Measurements from ENCODE around the gene USP32. TPM values are rescaled to one million over a fixed set of nuclear protein-coding genes. Genes with fewer than 3 reads are reported as not detected.

USP32 gene
- total RNA-seq, 1 donor from 2014 or later: 37.4 TPM

- Mint-ChIP-seq H3K27ac (ENCODE audit: unreplicated experiment) (no peak overlapping the region), H3K4me3 (ENCODE audit: unreplicated experiment) (no peak overlapping the region), H3K4me1 (ENCODE audit: unreplicated experiment) (peaks cover 51% of the 10 kb centered on the region), H3K9me3 (ENCODE audit: unreplicated experiment) (no peaks in the 10 kb centered on the region), H3K36me3 (ENCODE audit: low read depth, unreplicated experiment) (no peaks in the 10 kb centered on the region), H3K27me3 (ENCODE audit: unreplicated experiment) (peaks cover 31% of the 10 kb centered on the region)
- TF ChIP-seq CTCF (IDR thresholded peaks at IDR 0.05; ENCODE audit: unreplicated experiment): no peak
- peak; percentile 86 for DNase-seq (ENCODE audit: low spot score)
Measured at GRCh38 chr17:60139438-60140285, 252.3 kb downstream of the USP32 start.

DNA sequence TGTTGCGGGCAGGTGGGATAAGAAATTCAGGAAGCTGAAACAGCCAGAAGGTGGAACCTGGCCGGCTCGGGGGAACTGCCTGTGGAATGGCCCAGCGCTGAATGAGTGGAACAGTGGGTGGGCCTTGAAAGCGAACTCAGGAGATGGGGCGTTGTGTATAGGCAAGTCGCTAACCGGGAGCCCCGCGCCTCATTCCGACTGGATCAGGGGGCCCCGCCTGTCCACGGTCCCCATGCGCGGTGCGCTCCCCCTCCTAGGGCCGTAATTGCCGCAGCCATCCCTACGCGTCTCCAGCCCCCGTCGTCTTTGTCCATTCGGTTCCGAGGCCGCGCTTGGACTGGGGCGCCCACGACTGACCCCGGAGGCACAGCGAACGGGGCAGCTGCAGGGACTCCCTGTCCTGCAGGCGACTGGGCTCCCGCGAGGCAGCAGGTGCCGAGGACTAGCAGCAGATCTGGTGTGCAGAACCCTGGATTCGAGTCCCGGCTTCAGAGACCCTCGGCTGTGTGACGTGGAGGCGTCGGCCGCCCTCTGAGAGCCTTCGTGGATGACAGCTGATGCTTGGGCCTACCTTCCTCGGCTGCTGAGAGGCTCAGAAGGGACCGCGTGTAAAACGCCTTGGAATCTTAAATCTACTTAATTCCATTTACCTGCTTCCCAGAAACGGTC is 253.0 kb downstream of the USP32 start:
- no peaks in the 10 kb centered on the region for H3K9me3 Mint-ChIP-seq (ENCODE audit: unreplicated experiment)
- DNase-seq (ENCODE audit: low spot score): no peak
- H3K27ac Mint-ChIP-seq (ENCODE audit: unreplicated experiment): no peak overlapping the region
- peaks cover 27% of the 10 kb centered on the region for H3K27me3 Mint-ChIP-seq (ENCODE audit: unreplicated experiment)
- no peaks in the 10 kb centered on the region for H3K36me3 Mint-ChIP-seq (ENCODE audit: low read depth, unreplicated experiment)
- peaks cover 49% of the 10 kb centered on the region for H3K4me1 Mint-ChIP-seq (ENCODE audit: unreplicated experiment)
- no peak overlapping the region for H3K4me3 Mint-ChIP-seq (ENCODE audit: unreplicated experiment)
- TF ChIP-seq CTCF (IDR thresholded peaks at IDR 0.05; ENCODE audit: unreplicated experiment): no peak

GRCh38 chr17:60137731-60138130 is 254.2 kb downstream of the USP32 start:
- no peak overlapping the region for H3K27ac Mint-ChIP-seq (ENCODE audit: unreplicated experiment)
- no peaks in the 10 kb centered on the region for H3K9me3 Mint-ChIP-seq (ENCODE audit: unreplicated experiment)
- peaks cover 25% of the 10 kb centered on the region for H3K27me3 Mint-ChIP-seq (ENCODE audit: unreplicated experiment)
- peaks cover 37% of the 10 kb centered on the region for H3K4me1 Mint-ChIP-seq (ENCODE audit: unreplicated experiment)
- TF ChIP-seq CTCF (IDR thresholded peaks at IDR 0.05; ENCODE audit: unreplicated experiment): no peak
- H3K4me3 Mint-ChIP-seq (ENCODE audit: unreplicated experiment): no peak overlapping the region
- no peak for DNase-seq (ENCODE audit: low spot score)
- H3K36me3 Mint-ChIP-seq (ENCODE audit: low read depth, unreplicated experiment): no peaks in the 10 kb centered on the region

DNA sequence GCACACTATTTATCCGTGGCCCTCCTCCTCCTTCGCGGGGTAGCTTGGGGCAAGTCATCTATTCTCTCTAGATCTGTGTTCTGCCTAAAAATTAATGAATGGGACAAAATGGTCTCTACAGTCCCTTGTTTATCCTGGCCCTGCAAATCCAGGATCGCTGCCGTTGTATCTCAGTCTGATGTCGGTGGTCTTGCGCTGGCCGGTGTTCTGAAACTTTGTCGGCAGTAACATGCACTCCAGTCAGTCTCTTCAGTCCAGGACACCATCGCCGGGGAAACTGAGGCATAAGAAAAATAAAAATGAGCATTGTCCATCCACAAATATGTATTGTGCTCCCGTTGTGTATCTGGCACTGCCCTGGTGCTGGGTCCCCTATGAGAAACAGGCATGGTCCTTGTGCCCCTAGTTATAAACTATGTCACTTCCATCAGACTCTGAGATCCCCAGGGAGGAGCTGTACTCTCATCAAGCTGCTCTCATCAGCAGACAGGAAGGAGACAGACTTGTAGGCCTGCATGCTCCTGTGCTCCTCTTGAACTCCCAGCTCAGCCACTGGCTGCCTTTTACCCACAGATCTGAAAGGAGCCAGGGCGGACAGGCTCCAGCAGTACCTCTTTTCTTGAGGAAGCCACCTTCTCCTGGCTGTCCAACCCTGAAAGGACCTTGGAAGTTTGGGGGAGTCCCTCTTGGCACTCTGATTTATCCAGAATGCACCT is 255.8 kb downstream of the USP32 start:
- Mint-ChIP-seq H3K36me3 (ENCODE audit: low read depth, unreplicated experiment) (no peaks in the 10 kb centered on the region), H3K27ac (ENCODE audit: unreplicated experiment) (no peak overlapping the region), H3K27me3 (ENCODE audit: unreplicated experiment) (peaks cover 17% of the 10 kb centered on the region), H3K4me3 (ENCODE audit: unreplicated experiment) (peak overlapping the region; percentile 98), H3K9me3 (ENCODE audit: unreplicated experiment) (no peaks in the 10 kb centered on the region), H3K4me1 (ENCODE audit: unreplicated experiment) (peaks cover 27% of the 10 kb centered on the region)
- peak; percentile 1 for DNase-seq (ENCODE audit: low spot score)
- TF ChIP-seq CTCF (IDR thresholded peaks at IDR 0.05; ENCODE audit: unreplicated experiment): no peak
